ENCODE measurements around the gene N4BP2.

The N4BP2 gene

DNA sequence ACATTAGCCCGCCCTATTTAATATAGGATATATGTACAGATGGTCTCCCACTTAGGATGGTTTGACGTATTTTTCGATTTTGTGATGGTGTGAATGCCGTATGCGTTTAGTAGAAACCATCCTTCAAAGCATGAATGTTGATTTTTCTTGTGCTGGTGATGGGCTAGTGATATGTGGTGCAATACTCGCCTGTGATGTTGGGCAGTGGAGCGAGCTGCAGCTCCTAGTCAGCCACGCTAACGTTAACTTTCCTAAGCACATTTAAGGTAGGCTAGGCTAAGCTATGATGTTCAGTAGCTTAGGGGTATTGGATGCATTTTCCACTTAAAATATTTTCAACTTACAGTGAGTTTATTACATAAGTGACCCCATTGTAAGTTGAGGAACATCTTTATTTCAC is 103.6 kb downstream of the N4BP2 start:
- POLR2A ChIA-PET = no interaction called here

DNA sequence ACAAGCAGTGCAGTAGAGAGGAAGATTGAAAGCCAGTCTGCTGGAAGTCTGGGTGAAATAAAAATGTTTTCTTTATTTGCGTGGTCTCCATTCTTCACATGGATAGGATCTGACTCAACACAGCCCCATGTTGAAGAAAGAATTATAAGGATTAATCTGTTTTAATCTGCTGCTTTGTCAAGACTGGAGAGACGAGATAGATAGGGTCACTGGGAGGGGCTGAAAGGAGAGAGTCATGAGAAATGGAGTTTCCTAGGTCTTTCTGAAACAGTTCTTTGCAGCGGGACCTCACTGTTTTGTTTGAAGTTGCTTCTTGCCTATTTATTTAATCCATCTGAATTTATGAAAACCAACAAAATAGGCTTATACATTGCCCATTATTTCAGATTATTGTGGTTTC is 107.8 kb downstream of the N4BP2 start:
- no peak overlapping the region for H3K27ac ChIP-seq (ENCODE audit: extremely low read depth, low read depth, low read length)
- no peaks in the 10 kb centered on the region for H3K9me3 ChIP-seq (ENCODE audit: control insufficient read depth, insufficient read depth, low read depth, low read length)
- no peaks in the 10 kb centered on the region for H3K4me1 ChIP-seq (ENCODE audit: control insufficient read depth, insufficient read depth, low read length)
- H3K36me3 ChIP-seq (ENCODE audit: control insufficient read depth in 2 of 2, insufficient read depth in 1 of 2, low read length in 2 of 2) = no peaks in the 10 kb centered on the region
- CTCF ChIA-PET = interaction anchor here (0.8 kb wide), 1 partner anchor 13 kb away, joined by 3 read pairs; no protein-coding TSS in a partner anchor
- POLR2A ChIA-PET = no interaction called here
- no peak overlapping the region for H3K4me3 ChIP-seq (ENCODE audit: low read depth, low read length)
- TF ChIP-seq ZNF214 (tag by site-specific recombination; IDR thresholded peaks at IDR 0.05; ENCODE audit: borderline replicate concordance) = no peak
- no peak for TF ChIP-seq FEZF1 (tag by site-specific recombination; IDR thresholded peaks at IDR 0.05)
- TF ChIP-seq ZNF629 (tag by site-specific recombination; IDR thresholded peaks at IDR 0.05) = no peak
- TF ChIP-seq ZFHX2 (tag by site-specific recombination; conservative IDR thresholded peaks at IDR 0.05) = no peak
- TF ChIP-seq, protein P1, sequence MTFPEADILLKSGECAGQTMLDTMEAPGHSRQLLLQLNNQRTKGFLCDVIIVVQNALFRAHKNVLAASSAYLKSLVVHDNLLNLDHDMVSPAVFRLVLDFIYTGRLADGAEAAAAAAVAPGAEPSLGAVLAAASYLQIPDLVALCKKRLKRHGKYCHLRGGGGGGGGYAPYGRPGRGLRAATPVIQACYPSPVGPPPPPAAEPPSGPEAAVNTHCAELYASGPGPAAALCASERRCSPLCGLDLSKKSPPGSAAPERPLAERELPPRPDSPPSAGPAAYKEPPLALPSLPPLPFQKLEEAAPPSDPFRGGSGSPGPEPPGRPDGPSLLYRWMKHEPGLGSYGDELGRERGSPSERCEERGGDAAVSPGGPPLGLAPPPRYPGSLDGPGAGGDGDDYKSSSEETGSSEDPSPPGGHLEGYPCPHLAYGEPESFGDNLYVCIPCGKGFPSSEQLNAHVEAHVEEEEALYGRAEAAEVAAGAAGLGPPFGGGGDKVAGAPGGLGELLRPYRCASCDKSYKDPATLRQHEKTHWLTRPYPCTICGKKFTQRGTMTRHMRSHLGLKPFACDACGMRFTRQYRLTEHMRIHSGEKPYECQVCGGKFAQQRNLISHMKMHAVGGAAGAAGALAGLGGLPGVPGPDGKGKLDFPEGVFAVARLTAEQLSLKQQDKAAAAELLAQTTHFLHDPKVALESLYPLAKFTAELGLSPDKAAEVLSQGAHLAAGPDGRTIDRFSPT (tag by site-specific recombination; IDR thresholded peaks at IDR 0.05) = no peak
- no peak for TF ChIP-seq HOXD13 (CRISPR knock-in tag; IDR thresholded peaks at IDR 0.05; ENCODE audit: borderline replicate concordance)
- TF ChIP-seq ZNF184 (tag by site-specific recombination; IDR thresholded peaks at IDR 0.05) = no peak
- TF ChIP-seq ZNF544 (tag by site-specific recombination; IDR thresholded peaks at IDR 0.05) = no peak
- no peak for TF ChIP-seq ZNF133 (tag by site-specific recombination; IDR thresholded peaks at IDR 0.05)
- no peak for TF ChIP-seq KLF10 (tag by site-specific recombination; IDR thresholded peaks at IDR 0.05)
- TF ChIP-seq, protein P2, sequence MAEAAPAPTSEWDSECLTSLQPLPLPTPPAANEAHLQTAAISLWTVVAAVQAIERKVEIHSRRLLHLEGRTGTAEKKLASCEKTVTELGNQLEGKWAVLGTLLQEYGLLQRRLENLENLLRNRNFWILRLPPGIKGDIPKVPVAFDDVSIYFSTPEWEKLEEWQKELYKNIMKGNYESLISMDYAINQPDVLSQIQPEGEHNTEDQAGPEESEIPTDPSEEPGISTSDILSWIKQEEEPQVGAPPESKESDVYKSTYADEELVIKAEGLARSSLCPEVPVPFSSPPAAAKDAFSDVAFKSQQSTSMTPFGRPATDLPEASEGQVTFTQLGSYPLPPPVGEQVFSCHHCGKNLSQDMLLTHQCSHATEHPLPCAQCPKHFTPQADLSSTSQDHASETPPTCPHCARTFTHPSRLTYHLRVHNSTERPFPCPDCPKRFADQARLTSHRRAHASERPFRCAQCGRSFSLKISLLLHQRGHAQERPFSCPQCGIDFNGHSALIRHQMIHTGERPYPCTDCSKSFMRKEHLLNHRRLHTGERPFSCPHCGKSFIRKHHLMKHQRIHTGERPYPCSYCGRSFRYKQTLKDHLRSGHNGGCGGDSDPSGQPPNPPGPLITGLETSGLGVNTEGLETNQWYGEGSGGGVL (tag by site-specific recombination; IDR thresholded peaks at IDR 0.05) = no peak
- TF ChIP-seq ZNF433 (tag by site-specific recombination; IDR thresholded peaks at IDR 0.05; ENCODE audit: low read depth) = no peak
- TF ChIP-seq, protein P3, sequence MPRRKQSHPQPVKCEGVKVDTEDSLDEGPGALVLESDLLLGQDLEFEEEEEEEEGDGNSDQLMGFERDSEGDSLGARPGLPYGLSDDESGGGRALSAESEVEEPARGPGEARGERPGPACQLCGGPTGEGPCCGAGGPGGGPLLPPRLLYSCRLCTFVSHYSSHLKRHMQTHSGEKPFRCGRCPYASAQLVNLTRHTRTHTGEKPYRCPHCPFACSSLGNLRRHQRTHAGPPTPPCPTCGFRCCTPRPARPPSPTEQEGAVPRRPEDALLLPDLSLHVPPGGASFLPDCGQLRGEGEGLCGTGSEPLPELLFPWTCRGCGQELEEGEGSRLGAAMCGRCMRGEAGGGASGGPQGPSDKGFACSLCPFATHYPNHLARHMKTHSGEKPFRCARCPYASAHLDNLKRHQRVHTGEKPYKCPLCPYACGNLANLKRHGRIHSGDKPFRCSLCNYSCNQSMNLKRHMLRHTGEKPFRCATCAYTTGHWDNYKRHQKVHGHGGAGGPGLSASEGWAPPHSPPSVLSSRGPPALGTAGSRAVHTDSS (tag by site-specific recombination; IDR thresholded peaks at IDR 0.05) = no peak
- TF ChIP-seq ZFP41 (tag by site-specific recombination; IDR thresholded peaks at IDR 0.05; ENCODE audit: borderline replicate concordance) = no peak
- TF ChIP-seq ZNF391 (tag by site-specific recombination; IDR thresholded peaks at IDR 0.05; ENCODE audit: borderline replicate concordance, low read depth) = no peak
- TF ChIP-seq ZNF223 (tag by site-specific recombination; IDR thresholded peaks at IDR 0.05) = no peak
- no peak for TF ChIP-seq ZNF354C (tag by site-specific recombination; IDR thresholded peaks at IDR 0.05; ENCODE audit: borderline replicate concordance, low read depth)
- TF ChIP-seq ZNF140 (tag by site-specific recombination; IDR thresholded peaks at IDR 0.05) = no peak

More for the DNA sequence above, 103.6 kb downstream of the N4BP2 start:
- Histone ChIP-seq H3K9me3 (ENCODE audit: control insufficient read depth, insufficient read depth, low read depth, low read length) (no peaks in the 10 kb centered on the region), H3K27ac (ENCODE audit: extremely low read depth, low read depth, low read length) (no peak overlapping the region), H3K4me1 (ENCODE audit: control insufficient read depth, insufficient read depth, low read length) (no peaks in the 10 kb centered on the region), H3K36me3 (ENCODE audit: control insufficient read depth in 2 of 2, insufficient read depth in 1 of 2, low read length in 2 of 2) (no peaks in the 10 kb centered on the region), H3K4me3 (ENCODE audit: low read depth, low read length) (no peak overlapping the region)
- TF ChIP-seq KLF16 (tag by site-specific recombination; IDR thresholded peaks at IDR 0.05) = no peak
- TF ChIP-seq, protein P4, sequence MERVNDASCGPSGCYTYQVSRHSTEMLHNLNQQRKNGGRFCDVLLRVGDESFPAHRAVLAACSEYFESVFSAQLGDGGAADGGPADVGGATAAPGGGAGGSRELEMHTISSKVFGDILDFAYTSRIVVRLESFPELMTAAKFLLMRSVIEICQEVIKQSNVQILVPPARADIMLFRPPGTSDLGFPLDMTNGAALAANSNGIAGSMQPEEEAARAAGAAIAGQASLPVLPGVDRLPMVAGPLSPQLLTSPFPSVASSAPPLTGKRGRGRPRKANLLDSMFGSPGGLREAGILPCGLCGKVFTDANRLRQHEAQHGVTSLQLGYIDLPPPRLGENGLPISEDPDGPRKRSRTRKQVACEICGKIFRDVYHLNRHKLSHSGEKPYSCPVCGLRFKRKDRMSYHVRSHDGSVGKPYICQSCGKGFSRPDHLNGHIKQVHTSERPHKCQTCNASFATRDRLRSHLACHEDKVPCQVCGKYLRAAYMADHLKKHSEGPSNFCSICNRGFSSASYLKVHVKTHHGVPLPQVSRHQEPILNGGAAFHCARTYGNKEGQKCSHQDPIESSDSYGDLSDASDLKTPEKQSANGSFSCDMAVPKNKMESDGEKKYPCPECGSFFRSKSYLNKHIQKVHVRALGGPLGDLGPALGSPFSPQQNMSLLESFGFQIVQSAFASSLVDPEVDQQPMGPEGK (tag by site-specific recombination; IDR thresholded peaks at IDR 0.05) = no peak
- TF ChIP-seq, protein P5, sequence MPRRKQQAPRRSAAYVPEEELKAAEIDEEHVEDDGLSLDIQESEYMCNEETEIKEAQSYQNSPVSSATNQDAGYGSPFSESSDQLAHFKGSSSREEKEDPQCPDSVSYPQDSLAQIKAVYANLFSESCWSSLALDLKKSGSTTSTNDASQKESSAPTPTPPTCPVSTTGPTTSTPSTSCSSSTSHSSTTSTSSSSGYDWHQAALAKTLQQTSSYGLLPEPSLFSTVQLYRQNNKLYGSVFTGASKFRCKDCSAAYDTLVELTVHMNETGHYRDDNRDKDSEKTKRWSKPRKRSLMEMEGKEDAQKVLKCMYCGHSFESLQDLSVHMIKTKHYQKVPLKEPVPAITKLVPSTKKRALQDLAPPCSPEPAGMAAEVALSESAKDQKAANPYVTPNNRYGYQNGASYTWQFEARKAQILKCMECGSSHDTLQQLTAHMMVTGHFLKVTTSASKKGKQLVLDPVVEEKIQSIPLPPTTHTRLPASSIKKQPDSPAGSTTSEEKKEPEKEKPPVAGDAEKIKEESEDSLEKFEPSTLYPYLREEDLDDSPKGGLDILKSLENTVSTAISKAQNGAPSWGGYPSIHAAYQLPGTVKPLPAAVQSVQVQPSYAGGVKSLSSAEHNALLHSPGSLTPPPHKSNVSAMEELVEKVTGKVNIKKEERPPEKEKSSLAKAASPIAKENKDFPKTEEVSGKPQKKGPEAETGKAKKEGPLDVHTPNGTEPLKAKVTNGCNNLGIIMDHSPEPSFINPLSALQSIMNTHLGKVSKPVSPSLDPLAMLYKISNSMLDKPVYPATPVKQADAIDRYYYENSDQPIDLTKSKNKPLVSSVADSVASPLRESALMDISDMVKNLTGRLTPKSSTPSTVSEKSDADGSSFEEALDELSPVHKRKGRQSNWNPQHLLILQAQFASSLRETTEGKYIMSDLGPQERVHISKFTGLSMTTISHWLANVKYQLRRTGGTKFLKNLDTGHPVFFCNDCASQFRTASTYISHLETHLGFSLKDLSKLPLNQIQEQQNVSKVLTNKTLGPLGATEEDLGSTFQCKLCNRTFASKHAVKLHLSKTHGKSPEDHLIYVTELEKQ (tag by site-specific recombination; IDR thresholded peaks at IDR 0.05; ENCODE audit: borderline replicate concordance) = no peak
- TF ChIP-seq ZNF335 (tag by site-specific recombination; conservative IDR thresholded peaks at IDR 0.05) = no peak
- TF ChIP-seq ZNF629 (tag by site-specific recombination; IDR thresholded peaks at IDR 0.05) = no peak
- TF ChIP-seq ZNF266 (tag by site-specific recombination; IDR thresholded peaks at IDR 0.05; ENCODE audit: low read depth) = no peak
- CTCF ChIA-PET = interaction anchor here (0.6 kb wide), 1 partner anchor 85 kb away, joined by 3 read pairs; no protein-coding TSS in a partner anchor

All from HEK293 (cell line).